ENCODE measurements around the gene GLI3. TPM values are rescaled to one million over a fixed set of nuclear protein-coding genes. Genes with fewer than 3 reads are reported as not detected.

GLI3 gene
- total RNA-seq, 2 experiments from 2014 or later: 0.12 TPM; not detected in 1

DNA sequence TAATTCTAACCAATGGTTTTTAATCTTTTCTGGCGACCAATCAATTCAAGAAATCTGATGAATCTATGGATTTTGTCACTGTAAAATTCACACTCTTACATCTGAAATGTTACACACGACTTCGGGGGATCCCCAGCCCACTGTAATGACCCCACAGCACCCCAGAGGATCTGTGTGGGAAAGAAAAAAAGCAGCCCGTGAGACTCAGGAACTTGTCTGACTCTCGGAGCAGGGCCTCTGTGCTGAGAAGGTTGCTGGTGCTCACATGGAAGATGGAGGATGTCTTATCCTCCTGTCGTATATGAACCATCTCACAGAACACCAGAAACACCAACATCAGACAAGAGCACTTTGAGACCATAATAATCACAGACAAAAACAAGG lies 305.8 kb downstream of the GLI3 start:
- ChIA-PET CTCF (no interaction called here), POLR2A (no interaction called here)
- no peak for DNase-seq
- Mint-ChIP-seq H3K4me3 (no peak overlapping the region), H3K9me3 (no peaks in the 10 kb centered on the region), H3K36me3 (ENCODE audit: low read depth) (no peaks in the 10 kb centered on the region), H3K4me1 (no peaks in the 10 kb centered on the region), H3K27me3 (peaks cover 5% of the 10 kb centered on the region), H3K27ac (no peak overlapping the region)

GRCh38 chr7:41930538-41931262 lies 306.3 kb downstream of the GLI3 start:
- POLR2A ChIA-PET: no interaction called here
- H3K27me3 Mint-ChIP-seq: peaks cover 5% of the 10 kb centered on the region

GRCh38 chr7:41928781-41929180 lies 308.2 kb downstream of the GLI3 start:
- POLR2A ChIA-PET: no interaction called here
- H3K27ac Mint-ChIP-seq: no peak overlapping the region
- H3K4me3 Mint-ChIP-seq: no peak overlapping the region

More at GRCh38 chr7:41930538-41931262, 306.3 kb downstream of the GLI3 start:
- no peaks in the 10 kb centered on the region for H3K4me1 Mint-ChIP-seq
- DNase-seq: no peak
- no peaks in the 10 kb centered on the region for H3K36me3 Mint-ChIP-seq (ENCODE audit: low read depth)
- no peaks in the 10 kb centered on the region for H3K9me3 Mint-ChIP-seq
- no peak overlapping the region for H3K4me3 Mint-ChIP-seq
- H3K27ac Mint-ChIP-seq: no peak overlapping the region
- CTCF ChIA-PET: interaction anchor here (1.3 kb wide), 1 partner anchor 13 kb away, joined by 3 read pairs; no protein-coding TSS in a partner anchor

DNA sequence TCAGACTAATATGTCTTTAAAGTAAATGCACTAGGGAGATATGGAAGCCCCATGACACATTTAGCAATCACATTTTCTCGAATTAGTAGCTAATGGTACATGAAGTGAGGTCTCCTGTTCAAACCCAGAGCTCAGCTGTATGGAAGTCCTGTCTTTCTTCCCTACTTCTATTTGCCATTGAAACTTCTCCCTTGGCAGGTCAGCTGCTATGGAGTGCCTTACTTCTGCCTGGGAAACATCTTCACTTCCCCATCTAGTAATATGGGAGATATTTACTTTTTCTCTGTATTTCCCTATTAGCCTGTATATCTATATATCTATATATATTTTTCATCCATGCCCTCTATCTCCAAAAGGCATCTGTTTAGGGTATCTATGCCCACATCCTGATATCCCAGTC lies 308.8 kb downstream of the GLI3 start:
- DNase-seq: no peak
- Mint-ChIP-seq H3K4me3 (no peak overlapping the region), H3K9me3 (no peaks in the 10 kb centered on the region), H3K36me3 (ENCODE audit: low read depth) (no peaks in the 10 kb centered on the region), H3K27ac (no peak overlapping the region), H3K4me1 (no peaks in the 10 kb centered on the region), H3K27me3 (peaks cover 4% of the 10 kb centered on the region)
- POLR2A ChIA-PET: no interaction called here
- CTCF ChIA-PET: no interaction called here

More at GRCh38 chr7:41928781-41929180, 308.2 kb downstream of the GLI3 start:
- CTCF ChIA-PET: no interaction called here
- no peak for DNase-seq
- Mint-ChIP-seq H3K27me3 (peaks cover 4% of the 10 kb centered on the region), H3K4me1 (no peaks in the 10 kb centered on the region), H3K9me3 (no peaks in the 10 kb centered on the region), H3K36me3 (ENCODE audit: low read depth) (no peaks in the 10 kb centered on the region)

GRCh38 chr7:41927380-41927779 lies 309.6 kb downstream of the GLI3 start:
- no peak for DNase-seq
- Mint-ChIP-seq H3K36me3 (ENCODE audit: low read depth) (no peaks in the 10 kb centered on the region), H3K9me3 (no peaks in the 10 kb centered on the region), H3K27me3 (peaks cover 7% of the 10 kb centered on the region), H3K4me3 (no peak overlapping the region), H3K27ac (no peak overlapping the region), H3K4me1 (no peaks in the 10 kb centered on the region)
- CTCF ChIA-PET: no interaction called here
- POLR2A ChIA-PET: no interaction called here

- no peak overlapping the region for H3K4me3 Mint-ChIP-seq
- DNase-seq: no peak
- CTCF ChIA-PET: interaction anchor here (1.1 kb wide), 1 partner anchor 17 kb away, joined by 3 read pairs; no protein-coding TSS in a partner anchor
- H3K27me3 Mint-ChIP-seq: peaks cover 16% of the 10 kb centered on the region
- H3K27ac Mint-ChIP-seq: no peak overlapping the region
- H3K36me3 Mint-ChIP-seq (ENCODE audit: low read depth): no peaks in the 10 kb centered on the region
- H3K9me3 Mint-ChIP-seq: no peaks in the 10 kb centered on the region
- H3K4me1 Mint-ChIP-seq: no peaks in the 10 kb centered on the region
- POLR2A ChIA-PET: no interaction called here
Observed at GRCh38 chr7:41925946-41926345, 311.1 kb downstream of the GLI3 start.

DNA sequence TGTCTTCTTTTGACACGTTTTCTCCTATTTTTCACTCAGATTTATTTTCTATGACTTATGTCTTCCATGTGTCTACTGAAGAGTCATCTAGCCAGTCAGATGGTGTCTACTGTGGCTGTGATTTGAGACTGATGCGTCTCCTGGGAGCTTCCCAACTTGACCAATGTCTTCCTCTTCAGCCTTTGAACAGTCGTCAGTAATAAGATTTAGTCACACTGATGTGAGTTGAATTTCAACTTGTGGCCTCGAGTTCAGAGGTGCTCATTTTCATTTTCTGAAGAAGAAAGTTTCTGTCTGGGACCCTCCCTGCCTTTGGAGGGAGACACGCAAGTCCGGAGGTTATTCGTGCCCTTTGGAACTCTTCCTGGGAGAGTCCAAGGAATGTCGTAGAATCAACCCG lies 312.2 kb downstream of the GLI3 start:
- POLR2A ChIA-PET: no interaction called here
- H3K4me3 Mint-ChIP-seq: no peak overlapping the region
- H3K27ac Mint-ChIP-seq: no peak overlapping the region
- DNase-seq: no peak
- H3K27me3 Mint-ChIP-seq: peaks cover 16% of the 10 kb centered on the region
- H3K36me3 Mint-ChIP-seq (ENCODE audit: low read depth): no peaks in the 10 kb centered on the region
- H3K4me1 Mint-ChIP-seq: no peaks in the 10 kb centered on the region
- no peaks in the 10 kb centered on the region for H3K9me3 Mint-ChIP-seq
- CTCF ChIA-PET: no interaction called here

DNA sequence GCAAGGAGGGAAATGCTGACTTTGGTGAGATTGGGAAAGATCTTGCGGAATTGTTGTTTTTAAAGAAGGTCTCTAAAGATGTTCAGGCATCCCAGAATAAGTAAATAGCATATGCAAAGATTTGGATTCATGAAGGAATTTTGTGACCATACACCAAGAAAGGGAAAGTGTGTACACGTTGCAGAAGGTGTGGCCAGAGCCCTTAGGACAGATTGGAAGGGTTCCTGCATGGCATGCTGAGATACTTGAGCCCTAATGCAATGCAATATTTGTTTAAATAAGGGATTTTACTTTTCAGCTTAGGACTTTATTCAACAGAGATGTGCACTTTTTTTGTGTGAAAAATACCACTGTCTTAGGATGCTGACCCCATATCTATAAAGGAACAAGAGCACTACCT lies 314.6 kb downstream of the GLI3 start:
- no peak overlapping the region for H3K4me3 Mint-ChIP-seq
- CTCF ChIA-PET: interaction anchor here (1.0 kb wide), 1 partner anchor 31 kb away, joined by 3 read pairs; no protein-coding TSS in a partner anchor
- peaks cover 21% of the 10 kb centered on the region for H3K27me3 Mint-ChIP-seq
- H3K36me3 Mint-ChIP-seq (ENCODE audit: low read depth): no peaks in the 10 kb centered on the region
- H3K27ac Mint-ChIP-seq: no peak overlapping the region
- no peak for DNase-seq
- no peaks in the 10 kb centered on the region for H3K4me1 Mint-ChIP-seq
- H3K9me3 Mint-ChIP-seq: no peaks in the 10 kb centered on the region
- POLR2A ChIA-PET: no interaction called here

- POLR2A ChIA-PET: no interaction called here
- Mint-ChIP-seq H3K4me3 (no peak overlapping the region), H3K27ac (no peak overlapping the region), H3K27me3 (peaks cover 21% of the 10 kb centered on the region), H3K9me3 (no peaks in the 10 kb centered on the region), H3K4me1 (no peaks in the 10 kb centered on the region), H3K36me3 (ENCODE audit: low read depth) (no peaks in the 10 kb centered on the region)
- CTCF ChIA-PET: interaction anchor here (1.0 kb wide), 1 partner anchor 30 kb away, joined by 3 read pairs; no protein-coding TSS in a partner anchor
- DNase-seq: no peak
Observed at GRCh38 chr7:41921453-41921981, 315.5 kb downstream of the GLI3 start.

GRCh38 chr7:41918597-41918996 lies 318.4 kb downstream of the GLI3 start:
- H3K36me3 Mint-ChIP-seq (ENCODE audit: low read depth): no peaks in the 10 kb centered on the region
- no peaks in the 10 kb centered on the region for H3K9me3 Mint-ChIP-seq
- no peak overlapping the region for H3K4me3 Mint-ChIP-seq
- CTCF ChIA-PET: no interaction called here
- peaks cover 19% of the 10 kb centered on the region for H3K27me3 Mint-ChIP-seq
- H3K27ac Mint-ChIP-seq: no peak overlapping the region
- no peak for DNase-seq
- POLR2A ChIA-PET: no interaction called here
- no peaks in the 10 kb centered on the region for H3K4me1 Mint-ChIP-seq

DNA sequence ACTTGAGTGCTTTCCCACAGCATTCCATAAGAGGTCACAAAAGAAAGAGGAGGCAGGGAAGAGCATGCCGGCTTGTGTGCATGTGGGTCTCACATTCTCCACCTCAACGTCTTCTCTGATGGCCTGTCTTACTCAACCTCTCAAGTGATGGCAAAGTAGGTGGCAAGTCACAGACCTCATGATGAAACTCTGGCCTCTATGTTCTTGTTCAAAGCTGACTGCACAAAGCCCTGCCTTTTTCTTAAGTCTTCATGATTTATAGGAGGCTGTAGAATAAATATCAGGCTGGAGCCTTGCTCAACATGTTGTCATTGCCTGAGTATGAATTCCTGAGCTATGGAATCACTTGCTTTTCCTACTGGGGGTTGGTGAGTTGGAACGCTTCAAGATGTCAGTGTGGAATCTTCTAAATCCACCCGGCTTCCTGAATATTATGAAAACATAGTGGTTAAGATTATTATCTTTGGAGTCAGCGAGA lies 320.5 kb downstream of the GLI3 start:
- no peaks in the 10 kb centered on the region for H3K36me3 Mint-ChIP-seq (ENCODE audit: low read depth)
- H3K4me1 Mint-ChIP-seq: no peaks in the 10 kb centered on the region
- peaks cover 15% of the 10 kb centered on the region for H3K27me3 Mint-ChIP-seq
- H3K27ac Mint-ChIP-seq: no peak overlapping the region
- no peak overlapping the region for H3K4me3 Mint-ChIP-seq
- ChIA-PET POLR2A (no interaction called here), CTCF (interaction anchor here (0.6 kb wide), 1 partner anchor 1241 kb away, joined by 4 read pairs; no protein-coding TSS in a partner anchor)
- DNase-seq: no peak
- no peaks in the 10 kb centered on the region for H3K9me3 Mint-ChIP-seq

DNA sequence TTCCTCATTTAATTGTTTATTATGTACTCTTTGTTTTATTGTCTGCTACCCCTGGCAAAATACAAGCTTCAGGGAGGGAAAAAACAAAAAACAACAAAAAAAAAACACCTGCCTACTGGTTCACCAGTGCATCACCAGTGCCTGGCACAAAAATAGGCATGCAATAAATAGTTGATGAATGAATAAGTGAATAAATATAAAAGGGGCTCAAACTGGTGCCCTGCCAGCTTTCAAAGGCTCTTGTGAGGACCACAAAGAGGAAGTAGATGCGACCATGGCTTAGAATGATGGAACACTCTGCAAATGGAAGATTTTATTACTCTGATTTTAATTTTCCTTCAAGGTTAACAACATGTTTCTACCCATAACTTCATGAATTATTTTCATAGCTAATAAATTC lies 321.1 kb downstream of the GLI3 start:
- H3K36me3 Mint-ChIP-seq (ENCODE audit: low read depth): no peaks in the 10 kb centered on the region
- no peaks in the 10 kb centered on the region for H3K9me3 Mint-ChIP-seq
- peaks cover 12% of the 10 kb centered on the region for H3K27me3 Mint-ChIP-seq
- H3K4me3 Mint-ChIP-seq: no peak overlapping the region
- DNase-seq: no peak
- ChIA-PET POLR2A (no interaction called here), CTCF (interaction anchor here (0.6 kb wide), 2 partner anchors 970 to 1240 kb away, joined by 3 to 4 read pairs; no protein-coding TSS in a partner anchor)
- no peaks in the 10 kb centered on the region for H3K4me1 Mint-ChIP-seq
- no peak overlapping the region for H3K27ac Mint-ChIP-seq

DNA sequence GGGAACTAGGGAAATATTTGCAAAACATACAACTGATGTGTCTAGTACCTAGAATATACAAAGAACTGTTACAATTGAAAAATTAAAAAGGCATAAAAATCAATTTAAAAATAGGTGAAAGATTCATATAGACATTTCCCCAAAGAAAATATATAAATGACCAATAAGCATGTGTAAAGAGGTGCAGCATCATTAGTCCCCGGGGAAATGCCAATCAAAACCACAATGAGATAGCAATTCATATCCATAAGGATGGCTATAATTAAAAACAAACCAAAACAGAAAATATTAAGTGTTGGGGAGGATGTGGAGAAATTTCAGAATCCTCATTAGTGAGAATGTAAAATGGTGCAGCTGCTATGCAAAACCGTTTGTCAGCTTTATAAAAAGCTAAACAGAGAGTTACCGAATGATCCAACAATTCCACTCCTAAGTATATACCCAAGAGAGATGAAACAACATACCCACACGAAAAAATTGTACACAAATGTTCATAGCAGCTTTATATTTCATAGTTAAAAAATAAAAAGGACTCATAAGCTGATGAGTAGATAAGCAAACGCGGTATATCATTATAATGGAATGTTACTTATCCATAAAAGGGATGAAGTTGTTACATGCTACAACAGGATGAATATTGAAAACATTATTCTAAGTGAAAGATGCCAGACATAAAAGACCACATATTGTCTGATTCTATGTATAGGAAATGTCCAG lies 324.0 kb downstream of the GLI3 start:
- H3K4me1 Mint-ChIP-seq: no peaks in the 10 kb centered on the region
- no peaks in the 10 kb centered on the region for H3K36me3 Mint-ChIP-seq (ENCODE audit: low read depth)
- POLR2A ChIA-PET: no interaction called here
- no peak overlapping the region for H3K4me3 Mint-ChIP-seq
- no peaks in the 10 kb centered on the region for H3K9me3 Mint-ChIP-seq
- H3K27ac Mint-ChIP-seq: no peak overlapping the region
- DNase-seq: no peak
- CTCF ChIA-PET: interaction anchor here (1.1 kb wide), 1 partner anchor 28 kb away, joined by 5 read pairs; no protein-coding TSS in a partner anchor
- peaks cover 14% of the 10 kb centered on the region for H3K27me3 Mint-ChIP-seq
